ENCODE data around the gene MKRN1.
"Not testable (repeated sequence)": the region's sequence is repeated elsewhere in the genome, so short reads cannot be mapped to it uniquely, and the experiment has no call there.

The MKRN1 gene, protein sequence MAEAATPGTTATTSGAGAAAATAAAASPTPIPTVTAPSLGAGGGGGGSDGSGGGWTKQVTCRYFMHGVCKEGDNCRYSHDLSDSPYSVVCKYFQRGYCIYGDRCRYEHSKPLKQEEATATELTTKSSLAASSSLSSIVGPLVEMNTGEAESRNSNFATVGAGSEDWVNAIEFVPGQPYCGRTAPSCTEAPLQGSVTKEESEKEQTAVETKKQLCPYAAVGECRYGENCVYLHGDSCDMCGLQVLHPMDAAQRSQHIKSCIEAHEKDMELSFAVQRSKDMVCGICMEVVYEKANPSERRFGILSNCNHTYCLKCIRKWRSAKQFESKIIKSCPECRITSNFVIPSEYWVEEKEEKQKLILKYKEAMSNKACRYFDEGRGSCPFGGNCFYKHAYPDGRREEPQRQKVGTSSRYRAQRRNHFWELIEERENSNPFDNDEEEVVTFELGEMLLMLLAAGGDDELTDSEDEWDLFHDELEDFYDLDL

DNA sequence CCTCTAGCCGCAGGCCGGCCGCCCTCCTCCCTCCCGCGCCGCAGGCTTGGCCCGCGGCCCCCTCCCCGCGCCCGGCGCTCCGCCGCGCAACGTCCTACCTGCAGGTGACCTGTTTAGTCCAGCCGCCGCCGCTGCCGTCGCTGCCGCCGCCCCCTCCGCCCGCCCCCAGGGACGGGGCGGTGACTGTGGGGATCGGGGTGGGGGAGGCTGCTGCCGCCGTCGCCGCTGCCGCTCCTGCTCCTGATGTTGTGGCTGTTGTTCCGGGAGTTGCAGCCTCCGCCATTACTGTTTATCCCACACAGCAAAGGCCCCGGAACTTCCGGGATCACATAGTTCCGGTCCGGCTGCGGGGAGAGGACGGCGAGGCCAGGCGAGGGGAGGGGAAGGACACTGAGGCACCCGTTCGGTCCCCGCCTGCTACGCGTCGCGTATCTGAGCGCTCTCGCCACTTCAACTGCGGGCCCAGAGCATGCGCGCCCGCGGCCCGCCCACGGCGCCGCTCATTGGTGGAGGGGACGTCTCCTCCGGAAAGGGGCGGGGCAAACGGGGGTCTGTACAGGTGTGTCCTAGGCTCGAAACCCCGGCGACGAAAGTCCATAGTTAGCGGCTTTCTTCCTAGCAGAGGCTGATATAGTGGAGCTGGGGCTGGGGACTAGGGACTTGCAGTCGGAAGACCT, at the start of gene MKRN1:
MKRN1 (minus strand) TSS at position 444 of the 677 bp plus-strand sequence; CDS start at position 283, 161 bp downstream.
- peak; percentile 93 for DNase-seq (ENCODE audit: low read depth)

DNA sequence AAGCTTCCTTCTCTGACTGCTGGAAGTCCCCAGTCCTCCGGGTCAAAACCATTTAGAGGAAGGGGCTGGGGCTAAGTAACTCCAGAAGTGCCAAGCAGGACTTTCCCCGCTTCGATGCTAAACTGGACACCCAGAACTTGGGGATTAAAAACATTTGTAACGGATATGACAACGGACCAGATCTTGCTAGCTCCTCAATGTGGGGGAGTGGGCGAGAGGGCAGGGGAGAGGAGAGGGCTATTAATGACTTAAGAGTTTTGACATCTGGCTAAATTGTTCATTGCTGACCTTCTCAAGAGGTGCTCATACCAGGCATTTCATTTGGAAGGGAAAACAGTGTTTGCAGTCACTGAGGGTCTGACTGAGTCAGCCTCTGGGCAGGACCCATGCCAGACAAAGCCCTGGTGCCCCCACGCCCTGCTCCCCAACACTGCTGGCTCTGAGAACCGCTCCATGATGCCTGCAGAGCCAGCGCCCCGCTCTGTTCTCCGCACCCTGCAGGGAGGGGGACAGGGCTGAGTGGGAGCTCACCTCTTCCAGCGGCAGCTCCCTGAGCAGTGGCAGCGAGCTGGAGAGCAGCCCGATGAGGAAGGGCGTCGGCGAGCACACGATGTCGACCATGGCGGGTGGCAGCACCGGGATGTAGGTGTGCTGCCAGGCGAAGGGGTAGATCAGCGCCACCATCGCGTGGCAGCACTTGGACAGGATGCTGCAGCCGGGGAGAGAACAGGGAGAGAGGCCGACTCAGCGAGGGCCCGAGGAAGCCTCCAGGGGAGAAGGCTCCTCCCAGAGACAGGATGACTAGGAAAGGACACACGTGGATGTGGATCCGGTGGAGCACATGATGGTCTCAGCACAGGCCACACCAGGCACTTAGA, 47.7 kb upstream of the MKRN1 start:
- no peak for DNase-seq (ENCODE audit: low read depth)

DNA sequence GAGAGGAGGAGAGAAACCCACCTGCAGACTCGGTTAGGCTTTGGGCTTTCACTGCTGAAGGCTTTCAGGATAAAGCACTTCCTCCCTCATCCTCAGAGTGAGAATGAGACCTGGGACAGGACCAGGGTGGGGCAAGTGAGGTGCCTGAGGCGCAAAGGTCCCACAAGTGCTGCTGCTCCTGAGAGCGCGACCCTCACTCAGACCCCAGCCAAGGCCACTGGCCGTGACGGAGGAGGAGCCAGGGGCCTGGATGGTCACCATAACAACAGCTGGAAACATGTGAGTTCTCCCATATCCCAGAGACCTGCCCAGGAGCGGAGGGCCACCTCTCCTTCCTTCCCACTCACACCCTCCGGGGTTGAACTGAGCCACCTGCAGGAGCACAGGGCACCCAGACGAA, 46.9 kb upstream of the MKRN1 start:
- DNase-seq (ENCODE audit: low read depth), result no peak

DNA sequence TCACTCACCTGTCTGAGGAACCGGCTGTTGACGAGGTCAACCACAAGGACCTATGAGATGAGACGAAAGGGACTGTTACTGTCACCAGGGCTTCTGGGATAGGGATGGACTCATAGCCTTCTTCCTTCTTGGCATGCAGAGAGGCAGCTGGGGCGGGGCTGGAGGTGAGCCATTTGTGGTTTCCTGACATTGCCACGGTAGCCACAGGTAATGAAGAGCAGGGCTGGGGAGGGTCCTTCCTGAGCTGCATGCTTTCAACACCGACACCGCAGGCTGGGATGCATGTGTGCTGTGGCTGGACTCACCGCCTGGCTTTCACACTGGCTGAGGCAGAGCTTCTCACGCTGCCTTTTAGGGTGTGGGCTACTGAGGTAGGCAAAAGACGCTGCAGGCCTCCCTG, 46.4 kb upstream of the MKRN1 start:
- no peak for DNase-seq (ENCODE audit: low read depth)

DNA sequence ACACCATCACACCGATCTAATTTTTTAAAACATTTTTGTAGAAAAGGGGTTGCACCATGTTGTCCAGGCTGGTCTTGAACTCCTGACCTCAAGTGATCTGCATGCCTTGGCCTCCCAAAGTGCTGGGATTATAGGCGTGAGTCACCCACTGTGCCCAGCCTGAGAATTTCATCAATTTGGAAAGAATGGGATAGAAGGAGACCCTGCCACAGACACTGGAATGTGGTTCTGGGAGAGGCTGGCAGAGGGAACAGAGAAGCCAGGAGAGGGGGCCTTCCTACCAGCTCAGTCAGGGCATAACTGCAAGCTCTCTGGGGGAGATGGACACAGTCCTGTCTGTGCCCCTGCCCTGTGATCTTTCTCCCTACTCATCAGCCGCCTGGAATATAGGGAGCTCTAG, 42.1 kb upstream of the MKRN1 start:
- DNase-seq (ENCODE audit: low read depth), result no peak

DNA sequence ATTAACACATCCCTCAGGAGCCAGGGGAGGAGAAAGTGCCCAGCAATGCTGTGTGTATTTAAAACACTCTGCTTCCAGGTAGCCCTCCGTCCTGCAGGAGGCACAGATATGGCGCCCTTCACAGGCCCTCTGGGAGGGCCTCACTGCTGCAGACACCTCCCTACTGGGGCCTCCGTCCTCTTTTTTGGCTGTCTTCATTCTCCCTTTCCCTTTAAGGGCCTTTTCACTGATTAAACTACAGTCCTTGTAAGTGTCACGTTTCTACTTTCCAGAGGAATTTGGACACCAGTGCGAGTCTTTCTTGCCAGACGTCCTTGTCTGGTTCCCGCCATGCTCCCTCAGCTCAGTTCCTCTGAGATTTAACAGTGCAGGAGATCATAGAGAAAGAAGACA, 39.7 kb upstream of the MKRN1 start:
- no peak for DNase-seq (ENCODE audit: low read depth)

DNA sequence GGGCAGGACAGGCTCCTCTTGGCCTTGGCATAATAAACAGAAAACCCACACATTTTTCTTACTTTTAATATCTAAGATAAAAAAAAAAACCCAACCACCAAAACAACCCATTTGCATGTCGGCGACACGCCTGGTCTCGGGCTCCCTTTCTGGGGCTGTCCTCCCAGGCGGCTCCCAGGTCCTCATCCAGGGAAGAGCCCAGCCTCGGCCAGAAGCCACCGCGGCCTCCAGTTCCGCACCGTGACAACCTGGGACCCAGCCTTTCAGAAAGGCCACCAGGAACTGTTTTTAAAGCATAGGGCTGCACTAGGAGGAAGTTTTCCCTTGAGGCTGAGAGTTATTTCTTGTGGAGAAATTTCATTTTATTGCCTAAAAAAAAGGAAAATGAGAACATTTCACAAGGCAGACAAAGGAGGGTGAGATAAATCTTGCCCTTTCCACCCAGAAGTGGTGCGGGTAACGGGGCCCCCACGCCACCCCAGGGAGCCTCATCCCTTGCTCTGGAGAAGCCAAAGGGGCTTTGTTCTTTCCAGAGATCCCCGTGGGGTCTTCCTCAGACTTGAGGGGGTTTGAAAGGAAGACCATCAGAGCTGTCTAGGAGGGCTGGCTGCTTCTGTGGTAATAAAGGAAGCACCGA, 39.2 kb upstream of the MKRN1 start:
- no peak for DNase-seq (ENCODE audit: low read depth)

DNA sequence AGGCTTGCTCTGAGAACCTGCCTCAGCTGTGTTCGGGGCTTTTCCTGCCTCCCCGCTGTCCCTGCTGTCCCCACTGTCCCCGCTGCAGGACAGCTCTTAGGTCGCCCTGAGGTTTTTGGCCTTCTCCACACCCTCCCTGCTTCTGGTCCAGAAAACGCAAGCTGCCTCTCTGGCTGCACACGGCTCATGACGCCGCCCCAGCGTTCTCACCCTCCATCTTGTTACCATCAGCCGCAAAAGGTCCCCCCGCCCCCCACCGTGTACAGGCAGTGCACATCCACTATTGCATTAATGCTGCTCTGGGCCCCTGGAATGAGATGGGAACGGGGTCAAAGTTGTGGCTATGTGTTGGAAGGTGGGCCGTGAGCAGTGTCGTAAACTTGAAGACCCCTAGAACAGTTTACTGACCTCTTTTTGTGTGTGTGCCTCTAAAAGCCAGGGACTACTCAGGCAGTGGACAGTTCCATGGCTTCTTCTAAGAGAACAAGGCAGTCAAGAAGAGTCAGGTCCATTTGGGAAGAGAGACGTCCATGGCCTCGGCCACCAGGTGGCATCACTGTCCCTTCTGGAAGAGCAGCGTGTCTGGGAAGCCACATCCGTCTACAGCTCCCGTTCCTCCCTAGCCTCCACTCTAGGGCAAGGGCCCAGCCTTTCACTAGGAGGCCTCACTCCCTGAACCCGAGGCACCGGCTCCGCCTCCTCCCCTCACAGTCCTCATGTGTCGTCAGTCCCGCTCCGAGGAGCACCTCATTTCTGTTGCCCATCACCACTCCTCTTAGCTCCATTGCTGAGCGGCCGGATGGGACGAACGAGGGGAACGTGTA, 38.5 kb upstream of the MKRN1 start:
- DNase-seq (ENCODE audit: low read depth), result peak; percentile 53

DNA sequence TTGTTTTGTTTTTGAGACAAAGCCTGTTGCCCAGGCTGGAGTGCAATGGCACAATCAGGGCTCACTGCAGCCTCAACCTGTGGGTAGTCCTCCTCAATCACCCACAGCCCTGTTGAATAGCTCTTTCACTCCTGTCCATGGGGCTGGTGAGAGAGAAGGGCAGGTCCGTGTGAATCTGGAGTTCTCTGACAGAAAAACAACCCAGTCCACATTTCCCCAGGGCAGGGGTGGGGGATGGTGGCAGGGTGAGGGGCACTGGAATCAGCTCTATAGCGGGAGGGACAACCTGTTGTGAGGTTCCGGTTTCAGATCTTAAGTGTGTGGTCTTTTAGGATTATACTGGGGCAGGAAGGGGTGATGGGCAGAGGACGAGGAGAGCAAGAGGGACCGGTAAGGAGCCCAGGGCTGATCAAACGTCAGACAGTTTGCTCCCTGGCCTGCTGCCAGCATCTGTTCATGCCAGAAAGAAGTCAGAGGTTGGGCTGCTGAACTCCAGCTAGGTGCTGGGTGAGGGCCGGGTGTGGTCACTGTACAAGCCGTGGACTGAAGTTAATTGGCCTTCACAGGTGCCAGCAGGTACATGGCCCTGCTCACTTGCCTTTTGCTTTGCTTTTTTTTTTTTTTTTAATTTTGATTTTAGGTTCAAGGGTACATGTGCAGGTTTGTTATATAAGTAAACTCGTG, 33.2 kb upstream of the MKRN1 start:
- DNase-seq (ENCODE audit: low read depth), result no peak

DNA sequence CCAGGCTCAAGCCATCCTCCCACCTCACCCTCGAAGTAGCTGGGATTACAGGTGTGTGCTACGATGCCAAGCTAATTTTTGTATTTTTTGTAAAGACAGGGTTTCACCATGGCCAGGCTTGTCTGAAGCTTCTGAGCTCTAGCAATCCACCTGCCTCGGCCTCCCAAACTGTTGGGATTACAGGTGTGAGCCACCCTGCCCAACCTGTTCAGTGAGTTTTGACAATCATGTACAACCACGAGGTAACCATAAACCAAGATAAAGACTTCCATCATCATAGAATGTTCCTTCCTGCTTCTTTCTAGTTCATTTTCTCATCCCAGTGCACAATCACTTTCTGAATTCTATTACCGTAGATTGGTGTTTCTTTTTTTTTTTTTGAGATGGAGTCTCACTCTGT, 30.5 kb upstream of the MKRN1 start:
- DNase-seq (ENCODE audit: low read depth), result no peak

DNA sequence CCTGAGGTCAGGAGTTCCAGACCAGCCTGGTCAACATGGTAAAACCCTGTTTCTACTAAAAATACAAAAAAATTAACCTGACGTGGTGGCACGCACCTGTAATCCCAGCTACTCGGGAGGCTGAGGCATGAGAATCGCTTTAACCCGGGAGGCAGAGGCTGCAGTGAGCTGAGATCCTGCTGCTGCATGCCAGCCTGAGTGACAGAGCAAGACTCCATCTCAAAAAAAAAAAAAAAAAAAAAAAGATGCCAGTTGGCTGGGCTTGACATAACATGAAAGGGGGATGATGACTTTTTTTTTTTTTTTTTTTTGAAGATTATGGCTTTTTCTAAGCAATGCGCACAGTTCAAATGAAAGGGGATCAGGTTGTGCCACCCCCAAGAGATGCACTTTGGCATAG, 28.3 kb upstream of the MKRN1 start:
- not testable (repeated sequence) for DNase-seq (ENCODE audit: low read depth)

DNA sequence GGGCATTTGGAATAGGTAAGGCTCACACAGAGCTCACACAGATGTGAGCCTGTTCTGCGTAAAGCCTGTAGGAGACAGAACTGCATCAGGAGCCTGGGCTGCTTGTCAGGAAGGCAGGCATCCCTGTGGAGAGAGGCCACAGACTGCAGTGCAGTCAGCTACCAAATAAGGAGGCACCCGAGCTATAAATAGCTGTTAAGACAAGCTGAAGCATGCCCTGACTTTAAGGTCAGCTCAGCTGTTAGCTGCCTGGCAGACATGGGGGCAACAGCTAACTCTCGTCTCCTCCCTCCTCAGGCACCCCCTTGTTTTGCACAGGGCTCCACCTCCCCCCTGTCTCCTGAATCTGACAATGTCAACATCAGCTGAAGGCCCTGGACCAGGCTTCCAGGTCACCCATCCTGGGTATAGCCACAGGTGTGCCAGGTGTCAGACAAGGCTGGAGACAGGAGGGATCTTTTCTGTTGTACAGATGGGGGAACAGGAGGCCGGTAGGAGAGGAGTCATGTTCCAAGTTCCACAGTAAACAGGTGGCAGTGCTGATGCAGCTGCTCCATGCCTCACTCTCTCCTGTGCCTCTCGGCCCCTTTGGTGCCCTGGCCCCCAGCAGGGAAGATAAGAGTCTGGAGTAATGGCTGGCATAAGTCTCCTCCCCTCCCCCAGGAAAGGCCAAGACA, 27.6 kb upstream of the MKRN1 start:
- no peak for DNase-seq (ENCODE audit: low read depth)

DNA sequence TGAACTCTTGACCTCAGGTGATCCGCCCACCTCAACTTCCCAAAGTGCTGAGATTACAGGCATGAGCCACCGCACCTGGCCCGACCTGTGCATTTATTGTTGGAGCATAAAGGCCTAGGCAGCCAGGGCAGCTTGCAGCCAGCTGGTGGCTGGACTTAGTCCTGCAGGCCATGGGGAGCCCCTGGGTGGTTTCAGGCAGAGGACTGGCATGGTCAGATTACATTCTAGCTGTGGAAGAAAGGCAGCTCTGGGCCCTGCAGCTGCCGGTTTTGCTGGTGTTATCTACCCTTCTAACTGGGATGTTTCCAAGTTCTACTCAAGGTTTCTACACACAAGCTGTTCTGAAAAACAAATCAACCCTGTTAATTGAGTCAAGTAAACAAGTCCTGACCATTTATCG, 22.7 kb upstream of the MKRN1 start:
- no peak for DNase-seq (ENCODE audit: low read depth)

DNA sequence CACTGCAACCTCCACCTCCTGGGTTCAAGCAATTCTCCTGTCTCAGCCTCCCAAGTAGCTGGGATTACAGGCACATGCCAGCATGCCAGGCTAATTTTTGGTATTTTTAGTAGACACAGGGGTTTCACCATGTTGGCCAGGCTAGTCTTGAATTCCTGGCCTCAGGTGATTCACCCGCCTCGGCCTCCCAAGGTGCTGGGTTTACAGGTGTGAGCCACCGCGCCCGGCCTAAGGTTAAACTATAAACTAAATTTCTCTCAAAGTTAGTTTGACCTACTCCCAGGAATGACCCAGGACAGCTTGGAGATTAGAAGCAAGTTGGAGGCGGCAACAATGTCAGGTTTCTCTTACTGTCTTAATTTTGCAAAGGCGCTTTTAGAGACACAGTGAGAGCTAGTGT, 18.5 kb upstream of the MKRN1 start:
- not testable (repeated sequence) for DNase-seq (ENCODE audit: low read depth)

DNA sequence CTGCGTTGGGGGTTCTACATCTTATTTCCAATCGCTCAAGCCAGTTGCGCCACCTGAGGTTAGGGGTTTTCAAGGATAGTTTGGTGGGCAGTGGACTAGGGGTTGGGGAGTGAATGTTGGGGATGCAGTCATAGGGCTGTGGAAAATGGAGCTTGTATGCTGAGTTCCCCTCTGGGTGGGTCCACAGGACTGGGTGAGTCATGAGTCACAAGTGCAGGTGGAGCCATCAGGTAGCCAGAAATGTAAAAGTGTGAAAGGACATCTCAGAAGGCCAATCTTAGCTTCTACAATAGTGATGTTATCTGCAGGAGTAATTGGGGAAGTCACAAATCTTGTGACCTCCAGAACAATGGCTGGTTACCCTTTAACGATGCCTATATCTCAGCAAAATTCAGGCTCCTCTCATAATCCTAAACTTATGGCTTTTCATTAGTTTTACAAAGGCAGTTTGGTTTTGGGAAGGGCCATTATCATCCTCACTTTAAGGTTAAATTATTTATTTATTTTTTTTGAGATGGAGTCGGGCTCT, 18.0 kb upstream of the MKRN1 start:
- no peak for DNase-seq (ENCODE audit: low read depth)

DNA sequence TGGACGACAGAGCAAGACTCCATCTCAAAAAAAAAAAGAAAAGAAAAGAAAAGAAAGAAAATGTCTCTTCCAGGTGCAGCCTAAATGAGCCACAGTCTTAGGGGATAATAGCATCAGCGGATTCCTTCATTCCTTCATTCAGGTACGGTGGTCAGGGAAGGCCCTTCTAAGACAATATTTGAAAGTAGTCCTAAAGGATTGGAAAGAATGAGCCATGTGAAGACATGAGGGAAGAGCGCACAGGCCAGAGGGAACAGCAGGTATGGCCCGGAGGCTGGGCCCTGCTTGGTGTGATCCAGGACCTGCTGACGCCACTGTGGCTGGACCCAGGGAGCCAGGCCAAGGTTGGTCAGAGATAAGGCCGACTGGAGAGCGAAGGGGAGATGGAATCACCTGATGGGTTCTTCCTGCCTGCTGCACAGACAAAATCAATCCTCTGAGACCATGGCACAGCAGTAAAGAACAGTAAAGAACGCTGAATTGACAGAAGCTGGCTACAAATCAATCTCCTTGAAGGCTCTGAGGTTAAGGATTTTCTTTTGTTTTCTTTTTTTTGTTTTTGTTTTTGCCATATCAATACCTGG, 16.3 kb upstream of the MKRN1 start:
- no peak for DNase-seq (ENCODE audit: low read depth)

DNA sequence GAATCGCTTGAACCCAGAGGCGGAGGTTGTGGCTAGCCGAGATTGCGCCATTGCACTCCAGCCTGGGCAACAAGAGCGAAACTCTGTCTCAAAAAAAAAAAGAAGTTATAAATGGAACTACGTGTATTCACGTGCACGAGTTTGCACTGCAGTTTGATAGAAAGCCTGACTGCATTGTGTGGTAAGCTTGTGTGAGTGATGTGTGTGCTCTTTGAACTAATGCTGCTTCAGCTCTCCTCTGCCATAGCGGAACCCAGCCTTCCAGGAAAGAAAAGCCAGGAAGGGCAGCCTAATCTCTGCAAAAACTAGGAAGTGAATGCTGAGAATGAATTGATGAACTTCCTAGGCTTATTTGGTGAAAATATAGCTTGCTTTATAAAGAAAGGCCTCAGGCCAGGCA, 15.6 kb upstream of the MKRN1 start:
- DNase-seq (ENCODE audit: low read depth), result no peak

DNA sequence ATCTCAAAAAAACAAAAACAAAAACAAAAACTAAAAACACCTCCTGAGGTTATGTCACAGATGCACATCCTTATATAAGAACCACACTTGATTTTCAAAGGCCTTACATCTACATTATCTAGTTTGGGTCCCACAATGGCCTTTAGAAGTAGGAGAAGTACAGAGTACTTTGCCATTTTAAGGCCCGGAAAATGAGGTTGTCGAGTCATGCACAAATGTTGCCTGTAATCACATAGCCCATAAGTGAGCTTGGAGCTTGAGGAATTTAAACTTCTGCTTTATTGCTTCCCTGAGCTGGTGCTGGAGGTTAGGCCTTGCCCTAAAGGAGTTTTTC, 9.7 kb upstream of the MKRN1 start:
- DNase-seq (ENCODE audit: low read depth), result no peak

DNA sequence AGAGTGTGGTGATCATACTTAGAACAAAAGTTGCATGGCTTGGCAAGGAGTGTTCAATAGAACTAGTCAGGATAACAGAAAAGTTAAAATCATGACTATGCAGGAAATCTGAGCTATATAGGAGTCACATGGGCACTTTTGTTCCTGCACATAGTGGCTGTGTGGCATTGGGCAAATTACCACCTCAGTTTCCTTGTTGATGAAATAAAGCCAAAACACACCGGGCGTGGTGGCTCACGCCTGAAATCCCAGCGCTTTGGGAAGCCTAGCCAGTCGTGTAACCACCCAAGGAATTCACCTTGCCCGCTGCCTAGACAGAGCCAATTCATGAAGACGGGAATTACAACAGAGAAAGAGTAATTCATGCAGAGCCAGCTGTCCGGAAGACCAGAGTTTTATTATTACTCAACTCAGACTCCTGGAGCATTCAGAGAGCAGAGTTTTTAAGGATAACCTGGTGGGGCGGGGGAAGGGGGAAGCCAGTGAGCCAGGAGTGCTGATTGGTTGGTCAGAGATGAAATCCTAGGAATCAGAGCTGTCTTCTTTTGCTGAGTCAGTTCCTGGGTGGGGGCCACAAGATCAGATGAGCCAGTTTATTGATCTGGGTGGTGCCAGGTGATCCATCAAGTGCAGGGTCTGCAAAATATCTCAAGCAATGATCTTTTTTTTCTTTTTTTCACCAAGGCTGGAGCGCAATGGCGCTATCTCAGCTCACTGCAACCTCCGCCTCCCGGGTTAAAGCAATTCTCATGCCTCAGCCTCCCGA, 6.4 kb upstream of the MKRN1 start:
- DNase-seq (ENCODE audit: low read depth), result no peak
